H1 (cell line): ENCODE results near the gene BTAF1. TPM values are rescaled to one million over a fixed set of nuclear protein-coding genes. Genes with fewer than 3 reads are reported as not detected.

Source experiments
- CTCF ChIA-PET: fragments of 300-600 bp; sonication (Branson Sonifier 250); formaldehyde crosslinking; loops from one replicate; lab custom pipeline; 2021; ENCODE audit not compliant: partially characterized antibody; lab: Charles Lee
- POLR2A ChIA-PET: fragments of 300-600 bp; sonication (Branson Sonifier 250); formaldehyde crosslinking; loops from one replicate; lab custom pipeline; 2021; ENCODE audit warnings: inconsistent platforms; ENCODE audit not compliant: partially characterized antibody; lab: Charles Lee
- DNase-seq, 2 experiments: peaks; one replicate each; pipeline versions ENCODE4 v3.0.0 to v3.0.0-alpha.2; 2010 to 2022; ENCODE audit warnings: low spot score in 2 of 2, low read depth in 1 of 2, mixed read lengths in 1 of 2
- FAIRE-seq: peaks from 2 replicates; lab custom pipeline; 2011; peaks lifted over from hg19 to GRCh38; lab: Jason Lieb, UNC
- H2AFZ ChIP-seq: 2 replicates; pipeline ENCODE4 v1.8.1; 2012; ENCODE audit warnings: low read length, inconsistent platforms
- H2AK5ac ChIP-seq: 2 replicates; pipeline ENCODE4 v1.6.1; 2013; ENCODE audit warnings: low read depth, low read length
- H2BK120ac ChIP-seq: replicated peaks from 2 replicates; pipeline ENCODE3; 2013; ENCODE audit warnings: low read depth, low read length, inconsistent platforms
- H2BK12ac ChIP-seq: 2 replicates; pipeline ENCODE4 v1.6.1; 2013; ENCODE audit warnings: low read depth, low read length
- H2BK15ac ChIP-seq: 2 replicates; pipeline ENCODE4 v1.6.1; 2013; ENCODE audit warnings: low read length
- H2BK20ac ChIP-seq: 2 replicates; pipeline ENCODE4 v1.6.1; 2013; ENCODE audit warnings: low read length
- H2BK5ac ChIP-seq: 2 replicates; pipeline ENCODE4 v1.6.1; 2013; ENCODE audit warnings: low read depth, low read length
- H3K14ac ChIP-seq: 2 replicates; pipeline ENCODE4 v1.6.1; 2013; ENCODE audit warnings: inconsistent platforms; ENCODE audit not compliant: insufficient read length
- H3K18ac ChIP-seq: 2 replicates; pipeline ENCODE4 v1.6.1; 2013; ENCODE audit warnings: low read length; ENCODE audit errors: extremely low read depth
- H3K23ac ChIP-seq: 2 replicates; pipeline ENCODE4 v1.6.1; 2013; ENCODE audit warnings: inconsistent platforms; ENCODE audit not compliant: insufficient read length
- H3K23me2 ChIP-seq: 2 replicates; pipeline ENCODE4 v1.6.1; 2013; ENCODE audit warnings: low read depth, low read length
- H3K27ac ChIP-seq: 2 replicates; pipeline ENCODE4 v1.6.1; 2011; ENCODE audit warnings: low read depth, low read length, inconsistent platforms
- H3K27me3 ChIP-seq, 4 experiments: replicated peaks in 1 of 4; 1 replicate in 1 of 4; 2 replicates in 3 of 4; pipeline versions ENCODE4 v1.6.1 to v1.8.1; 2011 to 2013; ENCODE audit warnings: low read length in 3 of 4, mild to moderate bottlenecking in 3 of 4, inconsistent platforms in 2 of 4, mixed read lengths in 2 of 4, moderate library complexity in 1 of 4; ENCODE audit not compliant: control insufficient read depth in 3 of 4, insufficient read depth in 3 of 4; ENCODE audit errors: extremely low read depth in 1 of 4
- H3K36me3 ChIP-seq, 4 experiments: 2 replicates each; pipeline versions ENCODE4 v1.6.1 to v1.8.1; 2011 to 2013; ENCODE audit warnings: mild to moderate bottlenecking in 4 of 4, low read length in 3 of 4, moderate library complexity in 2 of 4, control low read depth in 1 of 4, inconsistent platforms in 1 of 4; ENCODE audit not compliant: insufficient read depth in 4 of 4, control insufficient read depth in 2 of 4
- H3K4ac ChIP-seq: replicated peaks from 2 replicates; pipeline ENCODE3; 2013; ENCODE audit warnings: low read length, low read depth, mixed read lengths, inconsistent platforms; ENCODE audit not compliant: insufficient read length
- H3K4me1 ChIP-seq, 4 experiments: replicated peaks in 1 of 4; 1 replicate in 1 of 4; 2 replicates in 3 of 4; pipeline versions ENCODE4 v1.6.1 to v1.8.1; 2011 to 2013; ENCODE audit warnings: low read length in 3 of 4, inconsistent platforms in 2 of 4, mixed read lengths in 1 of 4; ENCODE audit not compliant: insufficient read depth in 4 of 4, control insufficient read depth in 3 of 4
- H3K4me2 ChIP-seq, 2 experiments: 2 replicates each; pipeline versions ENCODE4 v1.6.1 to v1.8.1; 2011 to 2013; ENCODE audit warnings: low read depth in 2 of 2, low read length in 2 of 2, control low read depth in 1 of 2, inconsistent platforms in 1 of 2, mild to moderate bottlenecking in 1 of 2; ENCODE audit not compliant: insufficient read depth in 1 of 2
- H3K4me3 ChIP-seq, 4 experiments: fragments of 200-600, 300-600 bp in 1 of 4; sonication (generic), shearing (Covaris generic), sonication (Bioruptor Twin) in 1 of 4; 2 replicates each; pipeline versions ENCODE4 v1.5.1 to v1.8.1; 2011 to 2016; ENCODE audit warnings: low read length in 4 of 4, low read depth in 3 of 4, control low read depth in 2 of 4, inconsistent platforms in 2 of 4, mild to moderate bottlenecking in 2 of 4, mixed read lengths in 1 of 4, moderate library complexity in 1 of 4; ENCODE audit not compliant: insufficient read depth in 2 of 4; ENCODE audit errors: extremely low read depth in 1 of 4
- H3K56ac ChIP-seq: replicated peaks from 2 replicates; pipeline ENCODE3; 2013; ENCODE audit warnings: low read depth, mild to moderate bottlenecking, mixed read lengths, low read length, inconsistent platforms; ENCODE audit not compliant: insufficient read length
- H3K79me1 ChIP-seq: 2 replicates; pipeline ENCODE4 v1.6.1; 2013; ENCODE audit warnings: low read depth, low read length, control low read depth
- H3K79me2 ChIP-seq, 2 experiments: 2 replicates each; pipeline versions ENCODE4 v1.6.1 to v1.8.1; 2012 to 2013; ENCODE audit warnings: low read length in 2 of 2, mild to moderate bottlenecking in 2 of 2, inconsistent platforms in 1 of 2; ENCODE audit not compliant: insufficient read depth in 2 of 2, control insufficient read depth in 1 of 2
- H3K9ac ChIP-seq, 4 experiments: replicated peaks in 1 of 4; 1 replicate in 1 of 4; 2 replicates in 3 of 4; pipeline versions ENCODE4 v1.6.1 to v1.8.1; 2011 to 2013; ENCODE audit warnings: low read depth in 3 of 4, low read length in 3 of 4, control low read depth in 2 of 4, mild to moderate bottlenecking in 2 of 4, moderate library complexity in 2 of 4, inconsistent platforms in 1 of 4; ENCODE audit errors: extremely low read depth in 1 of 4
- H3K9me3 ChIP-seq, 2 experiments: 2 replicates each; pipeline versions ENCODE4 v1.6.1 to v1.8.1; 2012 to 2013; ENCODE audit warnings: mild to moderate bottlenecking in 2 of 2, moderate library complexity in 2 of 2, control low read depth in 1 of 2, inconsistent platforms in 1 of 2, low read depth in 1 of 2, low read length in 1 of 2, mixed read lengths in 1 of 2; ENCODE audit not compliant: insufficient read depth in 2 of 2
- H4K20me1 ChIP-seq, 2 experiments: replicated peaks in 1 of 2; 2 replicates each; pipeline versions ENCODE3 to v1.8.1; 2011 to 2013; ENCODE audit warnings: inconsistent platforms in 2 of 2, low read length in 2 of 2, mild to moderate bottlenecking in 1 of 2; ENCODE audit not compliant: insufficient read depth in 2 of 2, control insufficient read depth in 1 of 2
- H4K5ac ChIP-seq: 2 replicates; pipeline ENCODE4 v1.6.1; 2013; ENCODE audit warnings: low read length, low read depth, mixed read lengths, inconsistent platforms; ENCODE audit not compliant: insufficient read length
- H4K8ac ChIP-seq: 2 replicates; pipeline ENCODE4 v1.8.0; 2013; ENCODE audit warnings: mild to moderate bottlenecking, moderate library complexity, low read length, inconsistent platforms; ENCODE audit not compliant: insufficient read depth; ENCODE audit errors: extremely low read depth
- H4K91ac ChIP-seq: replicated peaks from 2 replicates; pipeline ENCODE3; 2013; ENCODE audit warnings: low read length, mixed read lengths, inconsistent platforms; ENCODE audit not compliant: insufficient read length
- ATF2 ChIP-seq: IDR thresholded peaks from 2 replicates; pipeline ENCODE4 v1.6.1; 2012; ENCODE audit warnings: low read length, inconsistent platforms
- YY1 ChIP-seq: IDR thresholded peaks from 2 replicates; pipeline ENCODE4 v1.6.1; 2011; ENCODE audit warnings: low read depth, mild to moderate bottlenecking, low read length
- WGBS, 2 experiments: shearing (Covaris generic) in 1 of 2; methylation state at CpG; one replicate each; pipeline versions ENCODE4 v1.1.6 to v1.1.7; 2013 to 2015; ENCODE audit warnings: low lambda C conversion rate in 2 of 2, mixed read lengths in 2 of 2, inconsistent platforms in 1 of 2, low coverage in 1 of 2, missing lambda C conversion rate in 1 of 2; ENCODE audit not compliant: insufficient replicate concordance in 2 of 2, insufficient coverage in 1 of 2, insufficient read length in 1 of 2; ENCODE audit errors: extremely low coverage in 1 of 2, missing lambda C conversion rate in 1 of 2; 5-methylcytosine and 5-hydroxymethylcytosine counted together
- polyA plus RNA-seq, 7 experiments: library from polyadenylated mRNA; depleted of rRNA in 3 of 7; stranded (reverse) in 5 of 7; unstranded in 2 of 7; fragments of >200 nt in 5 of 7; fragments of 200-250 nt in 2 of 7; gene quantifications; 1 replicate in 5 of 7; 2 replicates in 1 of 7; 4 replicates in 1 of 7; pipeline versions ENCODE4 v1.2.1 to v1.2.3, GENCODE V29; 2011 to 2013; ENCODE audit warnings: missing spikeins in 2 of 7, mixed read lengths in 2 of 7
- total RNA-seq: library from RNA; stranded (reverse); fragmentation: NEBNext Ultra II Directional; extraction: Animal tissue kit (Norgen Biotek cat#: 25700); gene quantifications from 2 replicates; pipeline ENCODE4 v1.2.1, GENCODE V29; 2021
- TF ChIP-seq, protein P1 (sequence below): IDR thresholded peaks from 2 replicates; pipeline ENCODE4 v1.6.1; 2011; ENCODE audit warnings: low read depth, mild to moderate bottlenecking, low read length; ENCODE audit not compliant: insufficient read depth

BTAF1 gene
- total and polyA plus RNA-seq, 2 of the 8 experiments (the other 6 are each of a cell fraction or from before 2014, with no cell fraction given) = 24.5 to 39.1 TPM

- H3K27me3 ChIP-seq = no peaks in the 10 kb centered on the region
- no peaks in the 10 kb centered on the region; the same call in 1 of the 2 replicates for H3K23me2 ChIP-seq
- H3K18ac ChIP-seq = no peak overlapping the region
- ChIA-PET POLR2A (no interaction called here), CTCF (interaction anchor here (1.1 to 1.3 kb wide), 2 partner anchors 12 to 16 kb away, joined by 3 to 6 read pairs; no protein-coding TSS in a partner anchor)
- H3K79me1 ChIP-seq = no peaks in the 10 kb centered on the region
- no peak overlapping the region for H2BK12ac ChIP-seq
- H3K4me3 ChIP-seq = peak overlapping the region; percentile 72 to 87 (median 76); a peak in 7 of 8 replicates
- no peaks in the 10 kb centered on the region; a peak in 1 of 8 replicates for H3K36me3 ChIP-seq
- peak overlapping the region; percentile 76 to 81 for H3K4me2 ChIP-seq
- H3K27ac ChIP-seq = no peak overlapping the region
- no peaks in the 10 kb centered on the region; a peak in 1 of 7 replicates for H3K4me1 ChIP-seq
- H2AK5ac ChIP-seq = no peak overlapping the region
- no peak overlapping the region for H3K23ac ChIP-seq
- 95% methylated on average over 2 of the region's 2 CpGs; no CpG with 5 or more reads in 1 of the 2 experiments for WGBS, 2 experiments
- no peaks in the 10 kb centered on the region for H3K9me3 ChIP-seq
- H2BK15ac ChIP-seq = no peak overlapping the region
- H3K56ac ChIP-seq = no peak overlapping the region
- no peak overlapping the region for H3K9ac ChIP-seq
- peaks cover 0 to 4% of the 10 kb centered on the region in 2 experiments for H4K20me1 ChIP-seq
- H2BK20ac ChIP-seq = no peak overlapping the region
- H3K4ac ChIP-seq = no peak overlapping the region
- no peak for FAIRE-seq
- no peak overlapping the region for H2AFZ ChIP-seq
- H2BK120ac ChIP-seq = no peak overlapping the region
- H4K8ac ChIP-seq = no peak overlapping the region
- H3K79me2 ChIP-seq = peaks cover 4 to 60% of the 10 kb centered on the region in 2 experiments; a peak in 3 of 4 replicates
- no peak overlapping the region for H3K14ac ChIP-seq
- no peak overlapping the region for H4K5ac ChIP-seq
- no peak overlapping the region for H4K91ac ChIP-seq
- no peak for DNase-seq
- H2BK5ac ChIP-seq = no peak overlapping the region
- TF ChIP-seq, protein P1, sequence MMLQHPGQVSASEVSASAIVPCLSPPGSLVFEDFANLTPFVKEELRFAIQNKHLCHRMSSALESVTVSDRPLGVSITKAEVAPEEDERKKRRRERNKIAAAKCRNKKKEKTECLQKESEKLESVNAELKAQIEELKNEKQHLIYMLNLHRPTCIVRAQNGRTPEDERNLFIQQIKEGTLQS = no peak
- TF ChIP-seq YY1 (no peak), ATF2 (no peak)
Observed at GRCh38 chr10:91925022-91925320, 1.4 kb downstream of the BTAF1 start.
